Endothelial cell of umbilical vein (primary cell): Measurements from ENCODE around the gene DNAJB8. TPM values are rescaled to one million over a fixed set of nuclear protein-coding genes. Genes with fewer than 3 reads are reported as not detected.

ENCODE experiments used
- BruUV-seq: library from RNA; stranded (reverse); fragments of 400-500 nt; replicated peaks from 2 replicates; lab custom pipeline; 2021; lab: Mats Ljungman, UMichigan
- CTCF ChIA-PET: fragments of 300-600, 350-600 bp; sonication (Branson Sonifier 250); formaldehyde crosslinking; loops from one replicate; lab custom pipeline; 2021; ENCODE audit warnings: antibody characterized with exemption, inconsistent platforms; lab: Charles Lee
- POLR2A ChIA-PET: fragments of 300-600, 350-600 bp; sonication (Branson Sonifier 250); formaldehyde crosslinking; loops from one replicate; lab custom pipeline; 2021; ENCODE audit warnings: antibody characterized with exemption, inconsistent platforms; lab: Charles Lee
- DNase-seq: peaks from one replicate; pipeline ENCODE4 v3.0.0-alpha.2; 2011; ENCODE audit warnings: low read depth, low spot score
- FAIRE-seq: peaks from 2 replicates; lab custom pipeline; 2011; peaks lifted over from hg19 to GRCh38; lab: Jason Lieb, UNC
- H2AFZ ChIP-seq: 2 replicates; pipeline ENCODE4 v1.6.0; 2012; ENCODE audit warnings: low read depth, low read length, control low read depth, inconsistent platforms
- H3K27ac ChIP-seq: 2 replicates; pipeline ENCODE4 v1.5.1; 2011; ENCODE audit warnings: low read depth, mild to moderate bottlenecking, control low read depth, low read length, moderate library complexity; ENCODE audit not compliant: insufficient read depth
- H3K27me3 ChIP-seq, 2 experiments: 2 replicates each; pipeline versions ENCODE4 v1.6.0 to v1.6.1; 2011; ENCODE audit warnings: low read length in 2 of 2, mixed read lengths in 1 of 2; ENCODE audit not compliant: control insufficient read depth in 2 of 2, insufficient read depth in 2 of 2
- H3K36me3 ChIP-seq, 2 experiments: 2 replicates in 1 of 2; 3 replicates in 1 of 2; pipeline ENCODE4 v1.5.1; 2011; ENCODE audit warnings: low read length in 2 of 2, mild to moderate bottlenecking in 1 of 2, moderate library complexity in 1 of 2; ENCODE audit not compliant: control insufficient read depth in 2 of 2, insufficient read depth in 2 of 2; ENCODE audit errors: extremely low read depth in 1 of 2
- H3K4me1 ChIP-seq: 3 replicates; pipeline ENCODE4 v1.5.1; 2011; ENCODE audit warnings: mild to moderate bottlenecking, low read length; ENCODE audit not compliant: control insufficient read depth, insufficient read depth; ENCODE audit errors: extremely low read depth
- H3K4me2 ChIP-seq: 2 replicates; pipeline ENCODE4 v1.6.1; 2011; ENCODE audit warnings: low read length, control low read depth, mixed read lengths; ENCODE audit not compliant: insufficient read depth
- H3K4me3 ChIP-seq, 3 experiments: fragments of 200-600 bp in 1 of 3; sonication (generic), shearing (Covaris generic) in 1 of 3; replicated peaks in 1 of 3; 2 replicates each; pipeline ENCODE4 v1.5.1; 2011 to 2016; ENCODE audit warnings: control low read depth in 3 of 3, low read length in 3 of 3, mild to moderate bottlenecking in 2 of 3, inconsistent platforms in 1 of 3, low read depth in 1 of 3, moderate library complexity in 1 of 3; ENCODE audit not compliant: insufficient read depth in 1 of 3
- H3K79me2 ChIP-seq: 2 replicates; pipeline ENCODE4 v1.6.0; 2012; ENCODE audit warnings: low read length, inconsistent platforms; ENCODE audit not compliant: control insufficient read depth, insufficient read depth
- H3K9ac ChIP-seq: replicated peaks from 2 replicates; pipeline ENCODE3; 2011; ENCODE audit warnings: low read length, control low read depth; ENCODE audit not compliant: insufficient read depth; ENCODE audit errors: extremely low read depth
- H3K9me1 ChIP-seq: replicated peaks from 3 replicates; pipeline ENCODE4 v1.6.0; 2011; ENCODE audit warnings: mild to moderate bottlenecking, low read length; ENCODE audit not compliant: control insufficient read depth, insufficient read depth; ENCODE audit errors: extremely low read depth
- H3K9me3 ChIP-seq: replicated peaks from 2 replicates; pipeline ENCODE4 v1.5.1; 2012; ENCODE audit warnings: low read length, inconsistent platforms; ENCODE audit not compliant: control insufficient read depth, insufficient read depth
- H4K20me1 ChIP-seq: replicated peaks from 2 replicates; pipeline ENCODE3; 2011; ENCODE audit warnings: mild to moderate bottlenecking, low read length; ENCODE audit not compliant: control insufficient read depth, insufficient read depth; ENCODE audit errors: extremely low read depth
- CTCF ChIP-seq, 2 donors: IDR thresholded peaks; 1 replicate in 1 of 2; 2 replicates in 1 of 2; pipeline ENCODE4 v1.5.1; 2011; ENCODE audit warnings: low read length in 2 of 2, mild to moderate bottlenecking in 2 of 2, moderate library complexity in 2 of 2, control low read depth in 1 of 2, inconsistent platforms in 1 of 2, low read depth in 1 of 2; ENCODE audit not compliant: insufficient read depth in 1 of 2; ENCODE audit errors: extremely low read depth in 1 of 2
- EZH2 ChIP-seq: IDR thresholded peaks from 2 replicates; pipeline ENCODE4 v1.6.1; 2012; ENCODE audit warnings: borderline replicate concordance, low read depth, mild to moderate bottlenecking, moderate library complexity, low read length, inconsistent platforms; ENCODE audit not compliant: severe bottlenecking
- FOS ChIP-seq: IDR thresholded peaks from 2 replicates; pipeline ENCODE4 v1.6.1; 2011; ENCODE audit warnings: mild to moderate bottlenecking, low read length, moderate library complexity, borderline replicate concordance; ENCODE audit not compliant: insufficient read depth
- GATA2 ChIP-seq: IDR thresholded peaks from 2 replicates; pipeline ENCODE4 v1.7.0; 2011; ENCODE audit warnings: low read depth, mild to moderate bottlenecking, moderate library complexity, mixed read lengths, low read length; ENCODE audit not compliant: insufficient read length, insufficient read depth
- JUN ChIP-seq: IDR thresholded peaks from 2 replicates; pipeline ENCODE4 v1.6.1; 2011; ENCODE audit warnings: borderline replicate concordance, low read depth; ENCODE audit not compliant: insufficient read length, insufficient read depth
- MYC ChIP-seq: IDR thresholded peaks from one replicate; pipeline ENCODE4 v1.6.1; 2011; ENCODE audit warnings: mild to moderate bottlenecking, low read depth, low read length
- POLR2A ChIP-seq: IDR thresholded peaks from 2 replicates; pipeline ENCODE4 v1.6.1; 2012; ENCODE audit warnings: low read depth, mild to moderate bottlenecking, control low read depth, low read length
- POLR2AphosphoS5 ChIP-seq: IDR thresholded peaks from 2 replicates; pipeline ENCODE4 v1.6.1; 2012; ENCODE audit warnings: low read depth, mild to moderate bottlenecking, control low read depth, low read length, moderate library complexity; ENCODE audit not compliant: insufficient read depth
- dilution Hi-C: fragments of 300-500 bp; cut with MboI; formaldehyde crosslinking; loops from one replicate; pipeline ENCODE4 v1.15.0; 2019; ENCODE audit warnings: low sequenced_read_pairs; ENCODE audit not compliant: extremely low pct_ligation_motif_present
- intact Hi-C: fragments of 100-400 bp; cut with micrococcal nuclease; formaldehyde crosslinking; loops from one replicate; pipeline ENCODE4 v1.10.0; 2022
- polyA plus RNA-seq, 4 experiments: library from polyadenylated mRNA; depleted of rRNA in 3 of 4; stranded (reverse) in 3 of 4; unstranded in 1 of 4; fragments of >200 nt; gene quantifications; 2 replicates each; pipeline versions ENCODE4 v1.2.1 to v1.2.3, GENCODE V29; 2011 to 2012; ENCODE audit warnings: missing spikeins in 1 of 4
- total RNA-seq: library from RNA; stranded (reverse); gene quantifications from 2 replicates; pipeline ENCODE4 v1.2.3, GENCODE V29; 2021
- TF ChIP-seq, protein P1 (sequence below): IDR thresholded peaks from 2 replicates; pipeline ENCODE4 v1.6.1; 2011; ENCODE audit not compliant: insufficient read depth, insufficient read length

The DNAJB8 gene
- total and polyA plus RNA-seq, 2 donors (not counting 3 experiments of a cell fraction or from before 2014, with no cell fraction given): not detected

GRCh38 chr3:128435058-128435457 is 31.6 kb downstream of the DNAJB8 start:
- Histone ChIP-seq H3K27ac (no peak overlapping the region), H2AFZ (no peak overlapping the region), H3K9ac (no peak overlapping the region), H3K4me2 (no peak overlapping the region), H3K9me1 (no peaks in the 10 kb centered on the region), H3K4me3 (no peak overlapping the region), H3K9me3 (no peaks in the 10 kb centered on the region), H3K36me3 (no peaks in the 10 kb centered on the region), H3K27me3 (peaks cover 29 to 36% of the 10 kb centered on the region in 2 experiments), H4K20me1 (no peaks in the 10 kb centered on the region), H3K79me2 (no peaks in the 10 kb centered on the region), H3K4me1 (no peaks in the 10 kb centered on the region)
- dilution Hi-C loops: loop anchor here (25.0 kb wide), 1 partner anchor 152 kb away; no protein-coding TSS in a partner anchor
- POLR2A ChIA-PET: no interaction called here
- DNase-seq (no peak), FAIRE-seq (no peak)
- intact Hi-C loops: no loop called here
- TF ChIP-seq JUN (no peak), POLR2AphosphoS5 (no peak), MYC (no peak), FOS (no peak), CTCF (IDR thresholded peaks at IDR 0.05; ENCODE audit: extremely low read depth in 1 of 2, insufficient read depth in 1 of 2, low read depth in 1 of 2, low read length in 2 of 2) (no peak), EZH2 (no peak), GATA2 (no peak), POLR2A (no peak)
- TF ChIP-seq, protein P1, sequence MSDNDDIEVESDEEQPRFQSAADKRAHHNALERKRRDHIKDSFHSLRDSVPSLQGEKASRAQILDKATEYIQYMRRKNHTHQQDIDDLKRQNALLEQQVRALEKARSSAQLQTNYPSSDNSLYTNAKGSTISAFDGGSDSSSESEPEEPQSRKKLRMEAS: no peak
- CTCF ChIA-PET: interaction anchor here (0.7 to 1.7 kb wide), 6 partner anchors 48 to 173 kb away, joined by 3 to 6 read pairs (median 3); no protein-coding TSS in a partner anchor
- no TSS peak for BruUV-seq
